ENCODE results near the gene TBL1X.
A peak's percentile ranks its signal among the peaks of the same experiment; 100 is the strongest.

Gene TBL1X

DNA sequence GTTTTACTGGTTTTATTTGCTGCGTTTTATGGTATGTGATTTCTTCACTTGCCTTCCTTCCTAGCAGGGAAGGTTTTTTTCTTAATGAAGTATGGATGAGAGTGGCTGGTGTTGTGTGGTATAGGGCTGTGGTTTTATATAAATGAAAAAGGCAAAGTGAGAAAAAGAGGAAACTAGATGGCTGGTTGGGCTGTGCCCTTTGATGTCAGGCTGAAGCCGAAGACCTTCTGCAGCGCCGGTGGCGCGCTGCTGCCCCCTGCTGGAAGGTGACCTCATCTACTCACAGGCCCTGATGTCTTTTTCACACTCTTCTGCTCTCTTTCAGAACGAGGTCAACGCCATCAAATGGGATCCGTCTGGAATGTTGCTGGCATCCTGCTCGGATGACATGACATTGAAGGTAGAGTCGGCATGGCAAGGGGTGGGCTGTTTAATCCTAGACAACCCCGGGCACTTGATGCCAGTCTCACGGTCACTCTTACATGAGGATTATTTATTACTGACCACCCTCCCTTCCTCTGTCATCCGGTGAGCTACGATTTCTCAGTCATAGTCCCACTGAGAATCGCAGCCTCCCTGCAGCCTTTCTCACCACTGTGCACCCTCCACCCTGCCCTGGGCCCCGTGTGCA, 244.2 kb downstream of the TBL1X start:
- TF ChIP-seq, protein P1, sequence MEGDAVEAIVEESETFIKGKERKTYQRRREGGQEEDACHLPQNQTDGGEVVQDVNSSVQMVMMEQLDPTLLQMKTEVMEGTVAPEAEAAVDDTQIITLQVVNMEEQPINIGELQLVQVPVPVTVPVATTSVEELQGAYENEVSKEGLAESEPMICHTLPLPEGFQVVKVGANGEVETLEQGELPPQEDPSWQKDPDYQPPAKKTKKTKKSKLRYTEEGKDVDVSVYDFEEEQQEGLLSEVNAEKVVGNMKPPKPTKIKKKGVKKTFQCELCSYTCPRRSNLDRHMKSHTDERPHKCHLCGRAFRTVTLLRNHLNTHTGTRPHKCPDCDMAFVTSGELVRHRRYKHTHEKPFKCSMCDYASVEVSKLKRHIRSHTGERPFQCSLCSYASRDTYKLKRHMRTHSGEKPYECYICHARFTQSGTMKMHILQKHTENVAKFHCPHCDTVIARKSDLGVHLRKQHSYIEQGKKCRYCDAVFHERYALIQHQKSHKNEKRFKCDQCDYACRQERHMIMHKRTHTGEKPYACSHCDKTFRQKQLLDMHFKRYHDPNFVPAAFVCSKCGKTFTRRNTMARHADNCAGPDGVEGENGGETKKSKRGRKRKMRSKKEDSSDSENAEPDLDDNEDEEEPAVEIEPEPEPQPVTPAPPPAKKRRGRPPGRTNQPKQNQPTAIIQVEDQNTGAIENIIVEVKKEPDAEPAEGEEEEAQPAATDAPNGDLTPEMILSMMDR (IDR thresholded peaks at IDR 0.05): peak; percentile 62

DNA sequence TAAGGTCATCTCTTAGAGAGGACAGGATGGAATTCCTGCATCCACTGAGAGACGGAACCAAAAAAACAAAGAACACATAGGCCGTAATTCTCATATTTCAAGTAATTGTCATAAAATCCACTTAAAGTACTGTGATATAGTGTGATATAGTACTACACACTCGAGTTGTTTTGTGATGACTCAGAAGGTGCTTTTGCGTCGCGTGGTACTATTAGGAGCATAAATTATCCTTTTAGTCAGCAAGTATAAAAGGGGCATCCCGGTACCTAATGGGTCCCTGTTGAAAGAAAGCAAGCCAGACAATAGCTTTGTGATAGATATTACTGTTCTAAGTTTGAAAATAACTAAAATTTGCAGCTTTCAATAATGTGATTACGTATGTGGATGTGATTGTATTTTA, 245.5 kb downstream of the TBL1X start:
- TF ChIP-seq, protein P1 (IDR thresholded peaks at IDR 0.05): no peak

DNA sequence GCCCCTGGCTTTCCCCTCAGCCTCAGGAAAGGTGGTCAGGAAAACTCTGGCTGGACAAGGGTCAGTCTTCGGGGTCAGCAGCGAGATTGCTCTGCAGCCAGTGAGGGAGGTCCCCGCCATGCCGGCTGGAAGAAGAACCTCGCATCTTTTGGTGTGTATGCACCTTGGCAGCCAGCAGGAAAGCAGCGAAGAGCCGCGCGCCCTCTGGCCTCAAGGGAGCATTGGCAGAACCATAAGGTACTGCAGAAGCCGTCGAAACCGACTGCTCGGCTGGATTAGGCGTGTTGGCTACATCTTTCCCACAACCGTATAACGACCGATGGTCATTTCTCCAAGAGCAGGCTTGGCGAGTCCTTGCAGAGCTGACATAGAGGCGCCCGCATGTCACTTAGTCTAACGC, 252.5 kb downstream of the TBL1X start:
- TF ChIP-seq, protein P1 (IDR thresholded peaks at IDR 0.05): no peak

DNA sequence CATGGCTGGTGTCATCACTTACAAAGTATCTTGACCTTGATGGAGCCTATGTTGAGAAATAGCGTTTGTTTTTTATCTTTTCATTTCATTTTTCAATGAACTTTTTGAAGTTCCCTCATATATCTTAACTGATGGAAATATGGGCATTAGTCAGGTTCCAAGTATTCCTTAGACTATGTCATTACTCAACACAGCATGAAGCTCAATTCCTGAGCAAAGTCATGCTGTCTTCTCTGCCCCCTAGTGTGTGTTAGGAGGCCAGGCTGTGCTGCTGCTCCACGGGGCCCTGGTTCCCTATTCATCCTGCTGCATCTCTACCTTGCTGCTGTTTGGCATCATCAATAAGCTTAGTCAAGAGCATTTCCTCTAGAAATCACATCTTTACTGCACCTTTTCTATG, 259.9 kb downstream of the TBL1X start:
- TF ChIP-seq, protein P1 (IDR thresholded peaks at IDR 0.05): no peak

DNA sequence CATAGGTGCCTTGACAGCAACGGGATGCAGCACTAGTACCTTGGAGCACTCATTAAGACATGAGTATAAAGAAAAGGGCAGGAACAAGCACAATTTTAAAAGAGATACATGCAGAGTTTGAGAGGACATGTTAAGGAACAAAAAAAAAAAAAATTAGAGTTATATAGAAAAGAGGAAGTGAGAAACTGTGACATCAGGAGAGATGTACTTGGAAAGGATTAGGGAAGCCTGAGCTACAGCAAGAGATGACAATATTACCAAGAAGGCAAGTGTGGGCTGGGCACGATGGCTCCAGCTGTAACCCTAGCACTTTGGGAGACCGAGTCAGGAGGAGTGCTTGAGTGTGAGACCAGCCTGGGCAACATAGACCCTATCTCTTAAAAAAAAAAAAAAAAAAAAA, 263.4 kb downstream of the TBL1X start:
- TF ChIP-seq, protein P1 (IDR thresholded peaks at IDR 0.05): no peak

DNA sequence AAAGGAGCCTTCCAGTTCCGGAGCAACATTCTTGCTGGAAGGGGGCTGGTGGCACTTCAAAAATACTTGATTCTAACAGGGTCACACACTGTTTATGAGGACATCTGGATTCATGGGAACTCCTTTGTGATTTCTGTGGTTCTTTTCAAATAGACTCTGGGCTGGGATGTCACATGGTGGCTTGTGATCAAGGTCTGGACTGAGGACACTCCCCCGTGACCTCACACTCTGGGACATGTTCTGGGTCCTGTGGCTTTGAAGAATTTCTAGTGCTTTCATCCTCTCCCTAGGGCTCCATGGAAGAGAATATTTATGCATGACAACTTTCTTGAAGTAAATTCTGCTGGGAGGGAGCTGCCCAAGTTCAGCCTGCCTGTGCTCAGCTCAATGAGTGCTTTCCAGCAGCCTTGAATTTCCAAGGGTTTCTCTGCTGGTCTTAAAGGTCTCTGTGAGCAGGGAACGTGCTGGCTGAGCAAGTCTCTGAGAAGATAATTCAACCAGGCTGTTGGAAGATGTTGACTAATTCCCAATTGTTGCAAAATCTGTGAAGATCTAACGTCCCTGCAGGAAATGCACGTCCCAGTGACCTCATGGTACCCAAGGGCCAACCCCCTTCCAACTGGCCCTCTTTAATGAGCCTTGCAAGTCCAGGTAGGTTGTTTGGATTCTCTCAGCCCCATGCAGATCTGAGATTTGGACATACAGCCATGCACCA, 264.5 kb downstream of the TBL1X start:
- TF ChIP-seq, protein P1 (IDR thresholded peaks at IDR 0.05): no peak

DNA sequence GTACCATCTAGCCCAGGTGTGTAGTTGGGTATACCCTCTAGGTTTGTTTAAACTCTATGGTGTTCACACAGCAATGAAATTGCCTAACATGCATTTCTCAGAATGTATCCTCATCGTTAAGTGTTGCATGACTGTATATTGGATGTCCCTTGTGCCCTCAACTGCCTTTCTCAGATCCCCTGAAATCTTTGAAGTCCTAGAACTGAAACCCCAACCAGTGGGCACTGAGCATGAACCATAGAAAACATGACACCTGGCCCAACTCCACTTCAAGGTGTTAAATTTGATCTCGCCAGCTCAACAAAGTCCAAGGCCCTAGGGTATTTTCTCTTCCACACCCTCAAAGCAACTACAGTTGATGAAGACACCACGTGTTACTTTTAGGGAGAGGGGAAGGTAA, 265.2 kb downstream of the TBL1X start:
- TF ChIP-seq, protein P1 (IDR thresholded peaks at IDR 0.05): no peak

All from LNCAP (cell line).